Eye (tissue), 1 donor: ENCODE results near the gene ZNF229.
A peak's percentile ranks its signal among the peaks of the same experiment; 100 is the strongest.
"Not testable (repeated sequence)": the region's sequence is repeated elsewhere in the genome, so short reads cannot be mapped to it uniquely, and the experiment has no call there.

Experiments
- DNase-seq: peaks from one replicate; pipeline ENCODE4 v3.0.0-alpha.2; 2015

The ZNF229 gene

DNA sequence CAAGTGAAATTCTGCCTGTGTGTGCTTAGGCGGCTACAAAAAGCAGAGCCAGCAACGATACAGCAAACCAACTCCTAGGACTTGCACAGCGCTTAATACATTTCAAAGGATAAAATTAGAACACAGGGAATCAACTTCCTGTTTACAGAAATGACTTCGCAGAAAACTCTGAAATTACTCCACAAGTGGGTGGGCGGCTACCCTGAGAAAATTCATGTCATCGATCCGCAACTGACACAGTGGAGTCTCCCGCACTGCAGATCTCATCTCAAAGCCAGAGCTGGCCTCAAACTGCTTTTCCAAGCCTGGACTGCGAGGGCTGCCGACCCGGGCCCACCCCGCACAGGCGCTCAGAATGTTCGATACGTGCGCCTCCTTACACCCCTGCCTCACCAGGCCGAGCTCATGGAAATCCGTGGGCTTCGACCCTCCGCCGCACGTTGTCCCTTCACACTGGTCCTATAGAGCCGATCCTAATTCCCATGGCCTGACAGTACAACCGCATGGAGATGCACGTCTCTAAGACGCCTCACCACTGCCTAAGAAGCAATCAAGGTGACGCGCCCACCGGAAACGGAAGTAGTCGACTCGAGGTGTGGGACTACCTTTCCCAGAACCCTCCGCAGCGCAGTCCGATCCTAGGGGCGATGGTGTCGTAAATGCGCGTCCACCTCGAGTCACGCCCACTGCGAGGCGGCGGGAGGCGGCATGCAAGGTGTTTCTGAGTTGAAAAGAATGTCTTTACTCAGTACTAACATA, at the start of gene ZNF229:
Gene ZNF229 (minus strand): TSS at position 557 of the 759 bp plus-strand sequence. CDS start 5,625 bp downstream, outside the sequence.
- peak; percentile 98 for DNase-seq

DNA sequence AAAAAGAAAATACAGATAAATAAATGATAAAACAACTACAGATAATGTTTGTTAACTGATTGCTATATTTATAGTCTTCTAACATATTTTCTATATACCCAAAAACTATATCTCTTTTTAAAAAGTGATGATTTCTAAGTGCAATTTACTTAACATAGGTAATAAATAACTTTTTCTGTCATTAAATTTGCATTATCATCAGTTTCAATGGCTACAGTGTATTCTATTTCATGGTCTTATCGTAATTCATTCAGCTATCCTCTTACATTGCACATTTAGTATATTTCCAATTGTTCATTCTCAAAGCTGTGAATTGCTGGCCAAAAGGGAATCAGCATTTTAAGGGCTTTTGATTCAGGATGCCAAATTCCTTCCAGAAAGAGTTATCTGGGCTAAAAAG, 48.4 kb upstream of the ZNF229 start:
- DNase-seq = no peak

DNA sequence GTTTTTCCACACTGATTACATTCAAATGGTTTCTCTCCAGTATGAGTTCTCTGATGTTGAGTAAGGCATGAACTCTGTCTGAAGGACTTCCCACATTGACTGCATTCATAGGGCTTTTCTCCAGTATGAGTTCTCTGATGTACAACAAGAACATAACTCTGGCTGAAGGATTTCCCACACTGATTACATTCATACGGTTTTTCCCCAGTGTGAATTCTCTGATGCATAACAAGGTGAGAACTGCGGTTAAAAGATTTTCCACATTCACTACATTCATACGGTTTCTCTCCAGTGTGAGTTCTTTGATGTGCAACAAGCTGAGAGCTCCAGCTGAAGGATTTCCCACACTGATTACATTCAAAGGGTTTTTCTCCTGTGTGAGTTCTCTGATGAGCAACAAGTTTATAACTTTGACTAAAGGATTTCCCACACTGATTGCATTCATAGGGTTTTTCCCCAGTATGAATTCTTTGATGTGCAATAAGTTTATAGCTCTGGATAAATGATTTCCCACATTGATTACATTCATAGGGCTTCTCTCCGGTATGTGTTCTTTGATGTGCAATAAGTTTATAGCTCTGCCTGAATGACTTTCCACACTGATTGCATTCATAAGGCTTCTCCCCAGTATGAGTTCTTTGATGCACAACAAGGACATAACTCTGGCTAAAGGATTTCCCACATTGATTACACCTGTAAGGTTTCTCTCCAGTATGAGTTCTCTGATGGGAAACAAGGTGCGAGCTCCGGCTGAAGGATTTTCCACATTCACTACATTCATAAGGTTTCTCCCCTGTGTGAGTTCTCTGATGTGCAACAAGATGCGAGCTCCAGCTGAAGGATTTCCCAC, 28.5 kb upstream of the ZNF229 start:
- peak; percentile 45 for DNase-seq

DNA sequence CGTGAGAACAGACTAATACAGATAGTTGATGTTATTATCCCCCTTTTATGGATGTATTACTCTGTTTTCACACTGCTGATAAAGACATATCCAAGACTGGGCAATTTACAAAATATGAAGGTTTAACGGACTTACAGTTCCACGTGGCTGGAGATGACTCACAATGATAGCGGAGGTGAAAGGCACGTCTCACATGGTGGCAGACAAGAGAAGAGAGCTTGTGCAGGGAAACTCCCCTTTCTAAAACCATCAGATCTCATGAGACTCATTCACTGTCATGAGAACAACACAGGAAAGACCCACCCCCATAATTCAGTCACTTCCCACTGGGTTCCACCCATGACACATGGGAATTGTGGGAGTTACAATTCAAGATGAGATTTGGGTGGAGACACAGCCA, 20.5 kb upstream of the ZNF229 start:
- not testable (repeated sequence) for DNase-seq

DNA sequence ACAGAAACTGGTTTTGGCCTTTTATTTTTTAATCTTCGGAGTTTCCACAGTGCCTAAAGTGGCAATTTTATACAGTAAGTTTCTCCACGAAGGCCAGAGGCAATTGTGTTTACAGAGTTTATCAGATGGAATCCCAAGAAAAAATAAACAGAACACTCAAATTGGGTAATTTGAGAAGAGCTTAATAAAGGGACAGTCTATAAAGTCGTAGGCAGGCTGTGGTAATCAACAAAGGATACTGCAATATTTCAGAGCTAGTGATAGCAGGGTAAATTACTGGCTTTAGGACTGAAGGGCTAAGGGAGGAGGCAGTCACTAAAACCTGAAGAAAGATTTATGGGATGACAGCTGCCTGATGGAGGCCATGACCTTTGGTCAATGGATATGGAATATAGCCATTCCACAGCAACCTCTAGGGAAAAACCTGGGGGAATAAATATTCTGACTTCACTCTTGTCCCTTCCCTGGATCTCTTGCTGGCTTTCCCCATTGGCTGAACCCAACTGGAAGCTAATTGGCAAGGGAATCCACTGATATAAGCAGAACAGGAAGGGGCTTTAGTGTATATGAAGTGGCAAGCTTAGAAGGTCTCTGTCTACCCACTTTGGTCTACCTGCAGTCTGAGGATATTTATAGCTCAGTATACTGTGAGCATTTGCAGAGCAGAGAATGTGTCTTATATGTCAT, 14.5 kb upstream of the ZNF229 start:
- DNase-seq = not testable (repeated sequence)

DNA sequence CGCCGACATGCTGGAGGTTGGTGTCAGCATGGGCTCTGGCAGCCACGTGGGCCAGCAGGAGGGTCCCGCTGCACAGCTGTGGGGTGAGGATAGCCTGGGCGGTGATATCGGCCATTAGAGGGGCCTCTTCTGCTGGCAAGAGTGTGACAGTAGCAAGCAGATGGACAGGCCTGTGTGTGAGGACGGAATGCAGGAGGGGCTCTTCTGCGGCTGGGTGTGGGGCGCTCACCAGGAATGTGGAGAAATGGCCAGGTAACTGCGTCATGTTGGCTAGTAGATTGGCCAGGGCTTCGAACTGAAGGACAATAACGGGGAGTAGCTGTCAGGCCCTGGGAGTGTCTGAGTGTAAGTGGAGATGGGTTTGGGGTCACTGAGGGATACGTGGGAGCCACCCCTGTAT, 7.7 kb upstream of the ZNF229 start:
- not testable (repeated sequence) for DNase-seq

DNA sequence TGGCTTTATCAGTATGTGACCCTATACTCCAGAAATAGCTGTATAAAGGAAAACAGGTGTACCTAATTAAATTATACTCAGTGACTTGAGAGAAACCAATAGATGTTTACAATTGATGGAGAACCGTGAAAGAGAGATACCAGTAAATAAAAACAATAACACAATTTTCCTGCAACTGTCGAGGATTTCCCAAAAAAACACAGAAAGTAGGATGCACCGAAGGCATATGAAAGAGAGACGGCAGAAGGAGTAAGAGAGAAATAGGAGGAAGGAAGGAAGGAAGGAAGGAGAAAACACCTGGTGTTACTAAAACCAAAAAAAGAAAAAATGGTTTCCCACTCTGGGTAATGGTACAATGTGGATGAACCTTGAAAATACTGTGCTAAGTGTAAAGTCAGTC, 6.8 kb upstream of the ZNF229 start:
- no peak for DNase-seq

DNA sequence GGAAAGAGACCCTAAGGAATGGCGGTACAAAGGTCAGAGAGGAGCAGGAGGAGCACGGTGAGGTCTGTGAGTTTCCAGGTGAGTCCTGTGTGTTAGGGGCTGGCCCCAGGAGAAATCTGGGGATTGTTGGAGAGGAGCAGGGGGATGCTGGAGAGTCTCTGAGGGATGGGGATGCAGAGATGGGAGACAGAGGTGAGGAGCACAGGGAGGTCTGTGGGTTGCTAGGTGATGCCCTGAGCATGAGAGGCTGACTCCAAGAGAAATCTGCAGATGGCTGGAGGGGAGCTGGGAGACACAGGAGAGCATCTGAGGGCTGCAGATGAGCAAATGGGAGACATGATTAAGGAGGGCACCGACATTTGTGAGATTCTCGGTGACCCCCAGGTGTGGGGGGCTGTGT, 4.1 kb upstream of the ZNF229 start:
- no peak for DNase-seq

DNA sequence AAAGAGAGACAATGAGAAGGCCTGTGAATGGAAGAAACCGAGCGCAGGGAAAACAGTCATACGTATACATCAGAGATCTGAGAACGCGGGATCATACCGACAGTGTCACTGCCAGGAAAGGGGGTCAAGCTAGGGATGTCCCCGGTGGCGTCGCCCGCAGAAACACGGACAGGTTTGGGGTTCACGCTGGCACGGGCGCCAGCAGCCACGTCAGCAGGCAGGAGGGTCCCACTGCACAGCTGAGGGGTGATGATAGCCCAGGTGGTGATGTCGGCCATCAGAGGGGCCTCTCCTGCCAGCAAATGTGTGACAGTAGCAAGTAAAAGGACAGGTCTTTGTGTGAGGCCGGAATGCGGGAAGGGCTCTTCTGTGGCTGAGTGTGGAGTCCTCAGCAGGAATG, 3.4 kb upstream of the ZNF229 start:
- no peak for DNase-seq

DNA sequence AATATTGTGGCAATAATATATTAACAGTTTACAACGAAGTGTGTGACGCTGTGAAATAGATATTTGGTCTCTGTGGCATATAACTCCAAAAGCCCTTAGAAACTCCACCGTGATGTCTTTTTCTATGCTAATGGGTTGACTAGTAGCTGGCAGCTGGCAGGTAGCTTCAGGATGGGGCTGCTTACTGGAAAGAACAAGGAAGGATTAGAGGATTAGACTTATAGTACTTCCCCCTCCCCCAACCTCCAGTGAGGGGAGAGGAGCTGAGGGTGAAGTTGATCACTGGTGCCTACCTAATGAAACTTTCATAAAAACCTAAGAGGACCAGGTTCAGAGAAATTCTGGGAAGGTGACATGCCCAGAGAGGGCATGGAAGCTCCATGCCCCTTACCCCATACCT, 9.8 kb downstream of the ZNF229 start:
- no peak for DNase-seq

DNA sequence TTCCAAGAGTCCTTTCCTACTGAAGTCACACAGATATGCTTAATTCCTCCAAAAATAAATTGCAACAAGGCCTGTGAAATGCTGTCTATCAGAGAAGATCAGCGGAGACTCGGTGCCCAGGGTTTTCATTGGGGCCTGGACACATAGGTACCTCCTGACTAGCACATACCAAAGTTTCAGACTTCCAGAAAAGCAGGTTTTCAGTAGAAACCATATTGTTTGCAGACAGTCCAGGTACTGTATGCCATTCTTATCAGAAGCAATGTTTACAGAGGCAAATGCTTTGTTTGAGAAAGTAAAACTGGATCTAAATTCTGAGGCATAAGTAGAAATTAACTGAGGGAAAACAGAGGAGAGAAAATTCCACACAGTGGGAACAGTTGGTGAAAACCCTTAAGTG, 12.8 kb downstream of the ZNF229 start:
- no peak for DNase-seq

DNA sequence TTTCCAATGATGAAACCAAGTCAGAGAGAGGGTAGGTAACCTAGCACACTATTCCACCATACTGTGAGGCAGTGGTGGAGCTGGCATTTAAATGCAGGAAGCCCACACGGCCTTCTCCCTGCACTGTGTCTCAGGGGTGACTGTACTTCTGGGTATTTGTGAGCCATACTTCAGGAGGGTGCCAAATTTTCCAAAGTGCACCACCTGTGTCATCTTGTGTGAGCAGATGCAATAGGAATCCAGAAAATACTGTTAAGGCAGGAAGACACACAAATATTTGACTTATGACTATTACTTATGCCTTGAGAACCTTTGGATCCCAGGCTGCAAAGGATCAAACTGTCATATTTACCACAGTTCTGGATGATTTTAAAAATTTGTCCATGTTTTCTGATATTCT, 17.3 kb downstream of the ZNF229 start:
- no peak for DNase-seq

DNA sequence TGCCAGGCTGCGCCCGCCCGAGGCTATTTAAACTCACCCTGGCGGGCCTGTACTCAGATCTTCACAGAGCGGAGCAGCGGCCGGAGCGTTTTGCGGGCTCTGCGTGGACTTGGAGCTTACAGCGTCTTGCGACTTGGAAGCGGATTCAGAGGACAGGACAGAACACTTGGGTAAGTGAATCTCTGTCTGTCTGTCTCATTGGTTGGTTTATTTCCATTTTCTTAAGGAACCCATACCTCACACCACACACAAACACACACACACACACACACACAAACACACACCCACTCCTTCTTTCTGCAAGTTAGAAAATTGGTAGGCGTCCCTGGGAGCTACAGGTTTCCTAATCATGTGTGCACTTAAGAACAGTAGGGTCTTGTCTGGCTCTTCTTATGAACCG, 32.7 kb downstream of the ZNF229 start:
- DNase-seq = not testable (repeated sequence)

DNA sequence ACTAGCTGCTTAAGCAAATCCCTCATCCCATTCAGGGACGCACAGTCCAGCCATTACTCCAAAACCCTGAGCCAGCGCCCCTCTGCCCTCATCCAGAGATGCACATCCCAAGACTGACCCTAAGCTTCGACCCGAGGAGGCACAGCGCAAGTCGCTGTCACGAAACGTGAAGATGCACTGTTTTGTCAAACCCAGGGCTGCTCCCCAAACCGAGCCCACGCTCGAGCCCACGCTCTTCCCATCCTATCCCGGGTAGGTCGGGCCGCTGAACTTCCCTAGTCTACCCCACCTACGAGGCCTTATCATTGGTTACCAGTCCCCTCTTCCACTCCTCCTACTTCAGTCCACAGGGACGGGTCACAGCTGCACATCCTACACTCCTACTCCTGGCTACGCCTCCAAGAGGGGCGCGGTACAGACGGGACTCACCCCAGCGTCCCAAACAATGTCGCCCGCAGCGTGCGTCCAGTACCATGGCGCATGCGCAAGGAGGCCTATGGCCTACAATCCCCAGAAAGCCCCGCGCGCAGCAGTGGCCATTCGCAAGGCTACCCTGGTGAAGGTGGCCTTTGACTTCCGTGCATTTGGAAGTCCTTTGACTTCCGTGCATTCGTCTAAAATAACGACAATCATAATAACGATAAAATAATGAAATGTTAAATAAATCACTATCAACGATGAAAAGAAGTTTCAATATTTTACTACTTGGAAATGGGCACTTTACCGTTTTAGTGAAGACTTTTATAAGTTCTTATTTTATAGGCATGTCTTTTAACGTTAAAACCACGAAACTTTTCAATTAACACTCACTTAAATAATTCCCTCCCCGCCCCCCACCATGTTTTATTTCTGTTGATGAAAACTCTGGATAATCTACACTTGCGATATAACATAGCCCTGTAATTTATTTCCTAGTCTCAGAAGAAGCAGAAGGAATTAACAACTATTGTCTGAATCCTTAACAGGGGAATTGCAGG, 46.8 kb downstream of the ZNF229 start, which contains the start of gene ZNF285:
Gene ZNF285 (minus strand): TSS at position 470 of the 977 bp plus-strand sequence. CDS start 4,395 bp downstream, outside the sequence.
- DNase-seq = peak; percentile 97

DNA sequence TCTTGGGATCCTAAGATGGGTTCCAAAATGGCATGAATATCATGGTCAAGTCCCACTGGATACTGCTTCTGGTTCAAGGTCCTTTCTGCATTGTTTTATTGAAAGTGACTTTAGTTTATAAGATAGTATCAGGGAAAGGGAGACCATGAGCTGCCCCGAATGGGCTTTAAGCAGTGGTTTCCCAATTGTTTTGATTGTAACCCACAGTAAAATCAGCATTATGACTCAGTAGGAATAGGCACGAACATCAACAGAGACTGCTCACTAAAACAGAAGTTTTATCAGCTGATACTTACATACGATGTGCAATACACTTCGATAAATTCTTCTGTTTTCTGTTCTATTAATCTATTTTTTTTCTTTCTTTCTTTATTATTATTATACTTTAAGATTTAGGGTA, 59.0 kb downstream of the ZNF229 start:
- not testable (repeated sequence) for DNase-seq
